ENCODE data around the gene SMCO4.

GRCh38 chr11:93464927-93465540 is 78.2 kb downstream of the SMCO4 start:
- TF ChIP-seq EZH2 (IDR thresholded peaks at IDR 0.05) (no peak), CTCF (IDR thresholded peaks at IDR 0.05) (no peak)
